IMR-90 (cell line): Measurements from ENCODE around the gene SLC6A3. TPM values are rescaled to one million over a fixed set of nuclear protein-coding genes. Genes with fewer than 3 reads are reported as not detected.

Experiments
- ATAC-seq: fragments of 200-7000 bp; cut with Tn5 transposase; 2 replicates; pipeline ENCODE4 v1.9.1; 2020; ENCODE audit warnings: low read depth, mild to moderate bottlenecking, moderate library complexity
- BruUV-seq: library from RNA; stranded (reverse); fragments of 400-500 nt; replicated peaks from 2 replicates; lab custom pipeline; 2021; lab: Mats Ljungman, UMichigan
- CTCF ChIA-PET: fragments of 300-600 bp; formaldehyde crosslinking; extraction: SDS; loops from one replicate; lab custom pipeline; 2021; ENCODE audit warnings: antibody characterized with exemption; lab: Yijun Ruan, JAX
- POLR2A ChIA-PET: fragments of 300-600 bp; sonication (Branson Sonifier 250); formaldehyde crosslinking; loops from one replicate; lab custom pipeline; 2022; ENCODE audit warnings: antibody characterized with exemption; ENCODE audit not compliant: unreplicated experiment; lab: Charles Lee
- DNase-seq: peaks from one replicate; pipeline ENCODE4 v3.0.0; 2013
- H2AFZ ChIP-seq: replicated peaks from 2 replicates; pipeline ENCODE3; 2013; ENCODE audit warnings: low read length, mild to moderate bottlenecking; ENCODE audit not compliant: poor library complexity
- H2AK5ac ChIP-seq: 2 replicates; pipeline ENCODE4 v1.6.1; 2013; ENCODE audit warnings: low read depth, low read length, inconsistent platforms
- H2AK9ac ChIP-seq: replicated peaks from 2 replicates; pipeline ENCODE3; 2013; ENCODE audit warnings: mild to moderate bottlenecking, low read depth, low read length, moderate library complexity; ENCODE audit not compliant: poor library complexity
- H2BK120ac ChIP-seq: 2 replicates; pipeline ENCODE4 v1.6.1; 2013; ENCODE audit warnings: low read depth, low read length, inconsistent platforms
- H2BK15ac ChIP-seq: 3 replicates; pipeline ENCODE4 v1.6.1; 2013; ENCODE audit warnings: low read depth, low read length, inconsistent platforms
- H2BK20ac ChIP-seq: 2 replicates; pipeline ENCODE4 v1.6.1; 2013; ENCODE audit warnings: low read depth, mild to moderate bottlenecking, inconsistent platforms, low read length, moderate library complexity
- H2BK5ac ChIP-seq: 2 replicates; pipeline ENCODE4 v1.6.1; 2013; ENCODE audit warnings: mild to moderate bottlenecking, low read depth, low read length, inconsistent platforms; ENCODE audit not compliant: poor library complexity, severe bottlenecking
- H3K14ac ChIP-seq: replicated peaks from 2 replicates; pipeline ENCODE4 v1.6.1; 2013; ENCODE audit warnings: low read depth, low read length, inconsistent platforms
- H3K18ac ChIP-seq: 2 replicates; pipeline ENCODE4 v1.6.1; 2013; ENCODE audit warnings: low read depth, low read length, control low read depth
- H3K23ac ChIP-seq: 2 replicates; pipeline ENCODE4 v1.6.1; 2013; ENCODE audit warnings: low read depth, low read length, inconsistent platforms
- H3K27ac ChIP-seq: 2 replicates; pipeline ENCODE4 v1.5.1; 2013; ENCODE audit warnings: mild to moderate bottlenecking, control low read depth, low read length; ENCODE audit not compliant: insufficient read depth
- H3K27me3 ChIP-seq: 2 replicates; pipeline ENCODE4 v1.6.1; 2013; ENCODE audit warnings: low read length; ENCODE audit not compliant: control insufficient read depth, insufficient read depth
- H3K36me3 ChIP-seq: 2 replicates; pipeline ENCODE4 v1.6.1; 2013; ENCODE audit warnings: low read length, mixed read lengths; ENCODE audit not compliant: control insufficient read depth, insufficient read depth
- H3K4ac ChIP-seq: 2 replicates; pipeline ENCODE4 v1.6.1; 2013; ENCODE audit warnings: low read depth, low read length, inconsistent platforms
- H3K4me1 ChIP-seq: 2 replicates; pipeline ENCODE4 v1.6.1; 2013; ENCODE audit warnings: low read length, mixed read lengths; ENCODE audit not compliant: control insufficient read depth, insufficient read depth
- H3K4me2 ChIP-seq: 2 replicates; pipeline ENCODE4 v1.6.1; 2013; ENCODE audit warnings: low read depth, mild to moderate bottlenecking, control low read depth, low read length, moderate library complexity
- H3K4me3 ChIP-seq: 2 replicates; pipeline ENCODE4 v1.5.1; 2013; ENCODE audit warnings: low read depth, mild to moderate bottlenecking, control low read depth, low read length, moderate library complexity; ENCODE audit not compliant: insufficient read depth
- H3K56ac ChIP-seq: 2 replicates; pipeline ENCODE4 v1.6.1; 2013; ENCODE audit warnings: low read length, inconsistent platforms; ENCODE audit not compliant: insufficient read depth; ENCODE audit errors: extremely low read depth
- H3K79me1 ChIP-seq, 2 experiments: 2 replicates each; pipeline ENCODE4 v1.6.1; 2013; ENCODE audit warnings: low read length in 2 of 2, inconsistent platforms in 1 of 2, low read depth in 1 of 2
- H3K9ac ChIP-seq: 2 replicates; pipeline ENCODE4 v1.6.1; 2013; ENCODE audit warnings: low read depth, low read length, control low read depth
- H3K9me1 ChIP-seq: 2 replicates; pipeline ENCODE4 v1.6.1; 2013; ENCODE audit warnings: low read length, inconsistent platforms; ENCODE audit not compliant: insufficient read depth
- H3K9me3 ChIP-seq: 2 replicates; pipeline ENCODE4 v1.6.1; 2013; ENCODE audit warnings: low read length; ENCODE audit not compliant: control insufficient read depth, insufficient read depth
- H4K20me1 ChIP-seq: 2 replicates; pipeline ENCODE4 v1.6.1; 2013; ENCODE audit warnings: low read length, inconsistent platforms; ENCODE audit not compliant: insufficient read depth
- H4K5ac ChIP-seq: 2 replicates; pipeline ENCODE4 v1.6.1; 2013; ENCODE audit warnings: mild to moderate bottlenecking, low read depth, low read length, control low read depth
- H4K8ac ChIP-seq, 2 experiments: 2 replicates each; pipeline ENCODE4 v1.6.1; 2013; ENCODE audit warnings: low read depth in 2 of 2, low read length in 2 of 2, control low read depth in 1 of 2, inconsistent platforms in 1 of 2
- H4K91ac ChIP-seq: 2 replicates; pipeline ENCODE4 v1.6.1; 2013; ENCODE audit warnings: low read depth, low read length, inconsistent platforms; ENCODE audit not compliant: insufficient read depth
- BHLHE40 ChIP-seq: fragments of 150-350 bp; IDR thresholded peaks from 2 replicates; pipeline ENCODE4 v1.6.1; 2016; ENCODE audit warnings: mild to moderate bottlenecking, low read depth, low read length
- CHD1 ChIP-seq: IDR thresholded peaks from 2 replicates; pipeline ENCODE4 v1.6.1; 2012; ENCODE audit warnings: low read depth, low read length, improper control_type of control experiment
- ELK1 ChIP-seq: fragments of 150-350 bp; IDR thresholded peaks from 2 replicates; pipeline ENCODE4 v1.6.1; 2016; ENCODE audit warnings: low read depth, mild to moderate bottlenecking, low read length, moderate library complexity, borderline replicate concordance
- FOS ChIP-seq: fragments of 150-350 bp; IDR thresholded peaks from 2 replicates; pipeline ENCODE4 v1.6.1; 2016; ENCODE audit warnings: low read depth, low read length
- MAFK ChIP-seq: IDR thresholded peaks from 2 replicates; pipeline ENCODE4 v1.6.1; 2012; ENCODE audit warnings: low read depth, low read length, improper control_type of control experiment
- MAZ ChIP-seq: IDR thresholded peaks from 2 replicates; pipeline ENCODE4 v1.6.1; 2012; ENCODE audit warnings: low read depth, mild to moderate bottlenecking, low read length, improper control_type of control experiment, moderate library complexity, borderline replicate concordance
- NFE2L2 ChIP-seq: fragments of 150-350 bp; IDR thresholded peaks from 2 replicates; pipeline ENCODE4 v1.6.1; 2016; ENCODE audit warnings: low read depth, mild to moderate bottlenecking, low read length
- POLR2A ChIP-seq: IDR thresholded peaks from 2 replicates; pipeline ENCODE4 v1.6.1; 2012; ENCODE audit warnings: mild to moderate bottlenecking, low read depth, low read length
- RAD21 ChIP-seq: IDR thresholded peaks from 2 replicates; pipeline ENCODE4 v1.6.1; 2012; ENCODE audit warnings: low read length, improper control_type of control experiment
- RCOR1 ChIP-seq: IDR thresholded peaks from 2 replicates; pipeline ENCODE4 v1.6.1; 2012; ENCODE audit warnings: mild to moderate bottlenecking, low read length, improper control_type of control experiment; ENCODE audit not compliant: insufficient replicate concordance
- RFX5 ChIP-seq: IDR thresholded peaks from 2 replicates; pipeline ENCODE4 v1.8.0; 2012; ENCODE audit warnings: low read depth, mild to moderate bottlenecking, low read length, moderate library complexity
- SMC3 ChIP-seq: fragments of 150-350 bp; IDR thresholded peaks from 2 replicates; pipeline ENCODE4 v1.6.1; 2016; ENCODE audit warnings: low read depth, mild to moderate bottlenecking, antibody characterized with exemption, low read length, moderate library complexity
- WGBS, 2 experiments: methylation state at CpG; one replicate each; pipeline versions ENCODE4 v1.1.5 to v1.1.7; 2013; ENCODE audit warnings: missing lambda C conversion rate in 2 of 2; ENCODE audit not compliant: insufficient read length in 1 of 2; ENCODE audit errors: extremely low coverage in 2 of 2; 5-methylcytosine and 5-hydroxymethylcytosine counted together
- dilution Hi-C: fragments of 300-500 bp; cut with HindIII; formaldehyde crosslinking; loops from one replicate; pipeline ENCODE4 v1.14.3; 2018; ENCODE audit warnings: low sequenced_read_pairs; ENCODE audit not compliant: unreplicated experiment
- in situ Hi-C: fragments of 300-500 bp; cut with MboI; formaldehyde crosslinking; loops from 3 replicates; pipeline ENCODE4 v1.14.3; 2019; ENCODE audit warnings: low sequenced_read_pairs, inconsistent platforms, mixed read lengths
- intact Hi-C: fragments of 100-400 bp; cut with micrococcal nuclease; formaldehyde crosslinking; loops from 2 replicates; pipeline ENCODE4 v1.10.0; 2022
- polyA plus RNA-seq, 3 experiments: library from polyadenylated mRNA; depleted of rRNA; stranded (reverse); fragments of >200 nt; gene quantifications; 2 replicates each; pipeline ENCODE4 v1.2.3, GENCODE V29; 2012; ENCODE audit warnings: low replicate concordance in 1 of 3
- total RNA-seq: library from RNA; depleted of rRNA; stranded (reverse); fragments of >200 nt; gene quantifications from 2 replicates; pipeline ENCODE4 v1.2.3, GENCODE V29; 2012

Gene SLC6A3
- total and polyA plus RNA-seq, 2 of the 4 experiments (the other 2 are of a cell fraction): not detected

- H4K8ac ChIP-seq: no peak overlapping the region
- dilution Hi-C loops (no loop called here), intact Hi-C loops (no loop called here), in situ Hi-C loops (no loop called here)
- no peak for DNase-seq
- no peak overlapping the region for H3K27ac ChIP-seq
- H3K4me1 ChIP-seq: no peaks in the 10 kb centered on the region
- H3K56ac ChIP-seq: no peak overlapping the region
- H3K9ac ChIP-seq: no peak overlapping the region
- no peak overlapping the region for H3K23ac ChIP-seq
- no peak overlapping the region for H4K5ac ChIP-seq
- H2AK9ac ChIP-seq: no peak overlapping the region
- H2BK120ac ChIP-seq: no peak overlapping the region
- ChIA-PET POLR2A (no interaction called here), CTCF (no interaction called here)
- H2BK5ac ChIP-seq: no peak overlapping the region
- no peak overlapping the region for H3K18ac ChIP-seq
- H3K9me3 ChIP-seq: no peaks in the 10 kb centered on the region; the same call in 1 of the 2 replicates
- no peak overlapping the region for H2BK20ac ChIP-seq
- WGBS, 2 experiments: 100% methylated on average over 2 of the region's 8 CpGs; no CpG with 5 or more reads in 1 of the 2 experiments
- no peak overlapping the region for H3K14ac ChIP-seq
- H3K36me3 ChIP-seq: peaks cover 73% of the 10 kb centered on the region
- H4K20me1 ChIP-seq: no peaks in the 10 kb centered on the region
- H3K4me3 ChIP-seq: no peak overlapping the region
- H2AFZ ChIP-seq: no peak overlapping the region
- no peak overlapping the region for H3K4ac ChIP-seq
- H3K4me2 ChIP-seq: no peak overlapping the region
- H2AK5ac ChIP-seq: no peak overlapping the region
- BruUV-seq: no TSS peak
- no peaks in the 10 kb centered on the region for H3K79me1 ChIP-seq
- no peak overlapping the region for H4K91ac ChIP-seq
- H3K27me3 ChIP-seq: no peaks in the 10 kb centered on the region
- H2BK15ac ChIP-seq: no peak overlapping the region
- TF ChIP-seq MAZ (no peak), RAD21 (no peak), MAFK (no peak), ELK1 (no peak), NFE2L2 (no peak), RFX5 (no peak), SMC3 (no peak), BHLHE40 (no peak), RCOR1 (no peak), POLR2A (no peak), CHD1 (no peak), FOS (no peak)
- no peaks in the 10 kb centered on the region for H3K9me1 ChIP-seq
- ATAC-seq: no peak
Measured at GRCh38 chr5:1471240-1471853, 26.1 kb upstream of the SLC6A3 start.
